ENCODE measurements around the gene CFAP52. TPM values are rescaled to one million over a fixed set of nuclear protein-coding genes. Genes with fewer than 3 reads are reported as not detected.

CFAP52 gene
- total RNA-seq, 1 experiment from 2014 or later, result not detected

DNA sequence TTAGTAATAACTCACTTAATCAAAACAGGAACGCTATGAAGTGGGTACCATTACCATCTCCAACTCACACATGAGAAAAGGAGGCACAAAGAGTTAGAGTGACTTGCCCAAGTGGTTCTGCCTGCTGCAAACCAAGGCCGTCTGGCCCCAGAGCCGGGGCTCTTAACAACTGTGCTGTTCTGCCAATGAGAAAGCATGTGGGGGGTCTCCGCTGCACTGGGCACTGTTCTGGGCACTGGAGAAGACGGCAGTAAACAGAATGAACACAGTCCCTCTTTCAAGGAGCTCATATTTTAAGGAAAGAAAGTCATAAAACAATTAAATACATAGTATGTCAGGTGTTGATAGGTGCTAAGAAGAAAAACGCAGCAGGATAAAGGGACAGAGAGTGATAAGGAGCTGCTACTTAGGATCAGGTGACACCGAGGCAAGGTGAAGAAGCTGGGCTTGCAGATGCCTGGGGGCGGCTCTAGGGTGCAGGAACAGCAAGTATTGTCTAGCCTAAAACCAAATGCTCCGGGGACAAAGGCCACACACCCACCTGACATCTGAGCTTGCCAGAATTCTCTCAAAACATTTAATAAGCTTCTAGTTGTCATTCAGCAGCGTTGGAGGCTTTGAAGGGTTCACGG, 7.4 kb upstream of the CFAP52 start:
- RAD21 ChIA-PET (ENCODE audit: low non-redundant PET in 1 of 2, low total read pairs in 2 of 2, uncharacterized antibody in 2 of 2, unreplicated experiment in 2 of 2), result no interaction called here
- CTCF ChIA-PET, result no interaction called here
- Histone ChIP-seq H3K79me2 (ENCODE audit: insufficient read depth, low read length) (0 out of 2 replicates have a peak, but pooled peaks cover 2% of the 10 kb centered on the region), H2AFZ (ENCODE audit: low read depth, low read length, poor library complexity, severe bottlenecking) (no peak overlapping the region), H3K4me1 (ENCODE audit: control insufficient read depth in 1 of 2, insufficient read depth in 2 of 2, low read length in 2 of 2) (no peaks in the 10 kb centered on the region), H3K4me3 (replicated peaks in 1 of 2; ENCODE audit: low read depth in 1 of 2, low read length in 2 of 2) (no peak overlapping the region), H3K9me3 (ENCODE audit: control insufficient read depth in 1 of 2, insufficient read depth in 1 of 2, low read depth in 1 of 2, low read length in 2 of 2) (no peaks in the 10 kb centered on the region), H3K36me3 (ENCODE audit: control insufficient read depth in 1 of 2, insufficient read depth in 2 of 2, low read length in 2 of 2) (no peaks in the 10 kb centered on the region; a peak in 1 of 4 replicates), H3K27ac (ENCODE audit: low read depth, low read length) (no peak overlapping the region), H3K27me3 (ENCODE audit: insufficient read depth, low read length) (no peaks in the 10 kb centered on the region), H3K9me2 (ENCODE audit: insufficient read depth) (no peaks in the 10 kb centered on the region), H3K4me2 (ENCODE audit: low read length) (no peak overlapping the region), H4K20me1 (ENCODE audit: insufficient read depth) (no peaks in the 10 kb centered on the region), H3K9ac (ENCODE audit: low read length) (no peak overlapping the region)
- ATAC-seq (no peak), DNase-seq (ENCODE audit: low read depth, low spot score) (no peak)
- intact Hi-C loops (cut with micrococcal nuclease), result no loop called here
- TF ChIP-seq TCF7L2 (IDR thresholded peaks at IDR 0.05; ENCODE audit: borderline replicate concordance, extremely low read depth, insufficient read depth, insufficient read length), result no peak
- no peak for TF ChIP-seq RAD21 (IDR thresholded peaks at IDR 0.05; ENCODE audit: low read depth)
- POLR2A ChIA-PET, result no interaction called here
- BruUV-seq (replicated peaks), result no TSS peak

DNA sequence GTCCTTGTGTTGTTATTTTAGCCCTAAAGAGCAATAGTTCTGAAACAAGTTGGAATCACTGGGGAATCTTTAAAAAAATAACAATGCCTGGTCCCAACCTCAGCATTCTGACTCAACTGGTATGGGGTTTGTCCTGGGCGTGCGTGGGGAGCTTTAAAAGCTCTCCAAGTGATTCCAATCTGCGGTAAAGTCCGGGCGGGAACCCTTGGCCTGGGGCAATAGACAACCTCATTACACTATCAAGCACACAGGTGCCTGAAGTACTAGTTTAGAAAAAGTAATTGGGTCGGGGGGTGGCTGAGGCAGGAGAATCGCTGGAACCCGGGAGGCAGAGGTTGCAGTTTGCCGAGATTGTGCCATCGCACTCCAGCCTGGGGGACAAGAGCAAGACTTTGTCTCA, 5.2 kb upstream of the CFAP52 start:
- H3K9ac ChIP-seq (ENCODE audit: low read length), result no peak overlapping the region
- ChIA-PET POLR2A (no interaction called here), CTCF (no interaction called here), RAD21 (ENCODE audit: low non-redundant PET in 1 of 2, low total read pairs in 2 of 2, uncharacterized antibody in 2 of 2, unreplicated experiment in 2 of 2) (no interaction called here)
- no peak overlapping the region for H3K4me3 ChIP-seq (replicated peaks in 1 of 2; ENCODE audit: low read depth in 1 of 2, low read length in 2 of 2)
- H2AFZ ChIP-seq (ENCODE audit: low read depth, low read length, poor library complexity, severe bottlenecking), result no peak overlapping the region
- ATAC-seq (no peak), DNase-seq (ENCODE audit: low read depth, low spot score) (no peak)
- H4K20me1 ChIP-seq (ENCODE audit: insufficient read depth), result no peaks in the 10 kb centered on the region
- H3K9me3 ChIP-seq (ENCODE audit: control insufficient read depth in 1 of 2, insufficient read depth in 1 of 2, low read depth in 1 of 2, low read length in 2 of 2), result no peaks in the 10 kb centered on the region
- H3K27me3 ChIP-seq (ENCODE audit: insufficient read depth, low read length), result no peaks in the 10 kb centered on the region
- intact Hi-C loops (cut with micrococcal nuclease), result no loop called here
- peaks cover 8% of the 10 kb centered on the region; the same call in 1 of the 2 replicates for H3K79me2 ChIP-seq (ENCODE audit: insufficient read depth, low read length)
- peaks cover 2 to 5% of the 10 kb centered on the region in 2 experiments; a peak in 3 of 4 replicates for H3K4me1 ChIP-seq (ENCODE audit: control insufficient read depth in 1 of 2, insufficient read depth in 2 of 2, low read length in 2 of 2)
- no TSS peak for BruUV-seq (replicated peaks)
- H3K9me2 ChIP-seq (ENCODE audit: insufficient read depth), result no peaks in the 10 kb centered on the region
- no peaks in the 10 kb centered on the region; a peak in 1 of 4 replicates for H3K36me3 ChIP-seq (ENCODE audit: control insufficient read depth in 1 of 2, insufficient read depth in 2 of 2, low read length in 2 of 2)
- no peak overlapping the region for H3K27ac ChIP-seq (ENCODE audit: low read depth, low read length)
- no peak overlapping the region for H3K4me2 ChIP-seq (ENCODE audit: low read length)
- TF ChIP-seq TCF7L2 (IDR thresholded peaks at IDR 0.05; ENCODE audit: borderline replicate concordance, extremely low read depth, insufficient read depth, insufficient read length), result no peak
- no peak for TF ChIP-seq CBX3 (IDR thresholded peaks at IDR 0.05; ENCODE audit: low read depth)
- TF ChIP-seq, protein P1, sequence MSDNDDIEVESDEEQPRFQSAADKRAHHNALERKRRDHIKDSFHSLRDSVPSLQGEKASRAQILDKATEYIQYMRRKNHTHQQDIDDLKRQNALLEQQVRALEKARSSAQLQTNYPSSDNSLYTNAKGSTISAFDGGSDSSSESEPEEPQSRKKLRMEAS (IDR thresholded peaks at IDR 0.05), result no peak
- TF ChIP-seq EGR1 (IDR thresholded peaks at IDR 0.05; ENCODE audit: low read depth), result no peak
- TF ChIP-seq, protein P2, sequence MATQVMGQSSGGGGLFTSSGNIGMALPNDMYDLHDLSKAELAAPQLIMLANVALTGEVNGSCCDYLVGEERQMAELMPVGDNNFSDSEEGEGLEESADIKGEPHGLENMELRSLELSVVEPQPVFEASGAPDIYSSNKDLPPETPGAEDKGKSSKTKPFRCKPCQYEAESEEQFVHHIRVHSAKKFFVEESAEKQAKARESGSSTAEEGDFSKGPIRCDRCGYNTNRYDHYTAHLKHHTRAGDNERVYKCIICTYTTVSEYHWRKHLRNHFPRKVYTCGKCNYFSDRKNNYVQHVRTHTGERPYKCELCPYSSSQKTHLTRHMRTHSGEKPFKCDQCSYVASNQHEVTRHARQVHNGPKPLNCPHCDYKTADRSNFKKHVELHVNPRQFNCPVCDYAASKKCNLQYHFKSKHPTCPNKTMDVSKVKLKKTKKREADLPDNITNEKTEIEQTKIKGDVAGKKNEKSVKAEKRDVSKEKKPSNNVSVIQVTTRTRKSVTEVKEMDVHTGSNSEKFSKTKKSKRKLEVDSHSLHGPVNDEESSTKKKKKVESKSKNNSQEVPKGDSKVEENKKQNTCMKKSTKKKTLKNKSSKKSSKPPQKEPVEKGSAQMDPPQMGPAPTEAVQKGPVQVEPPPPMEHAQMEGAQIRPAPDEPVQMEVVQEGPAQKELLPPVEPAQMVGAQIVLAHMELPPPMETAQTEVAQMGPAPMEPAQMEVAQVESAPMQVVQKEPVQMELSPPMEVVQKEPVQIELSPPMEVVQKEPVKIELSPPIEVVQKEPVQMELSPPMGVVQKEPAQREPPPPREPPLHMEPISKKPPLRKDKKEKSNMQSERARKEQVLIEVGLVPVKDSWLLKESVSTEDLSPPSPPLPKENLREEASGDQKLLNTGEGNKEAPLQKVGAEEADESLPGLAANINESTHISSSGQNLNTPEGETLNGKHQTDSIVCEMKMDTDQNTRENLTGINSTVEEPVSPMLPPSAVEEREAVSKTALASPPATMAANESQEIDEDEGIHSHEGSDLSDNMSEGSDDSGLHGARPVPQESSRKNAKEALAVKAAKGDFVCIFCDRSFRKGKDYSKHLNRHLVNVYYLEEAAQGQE (IDR thresholded peaks at IDR 0.05; ENCODE audit: low read depth), result no peak
- no peak for TF ChIP-seq YY1 (IDR thresholded peaks at IDR 0.05; ENCODE audit: extremely low read depth, insufficient replicate concordance, low read depth, low read length)
- TF ChIP-seq ZNF274 (IDR thresholded peaks at IDR 0.05; ENCODE audit: low read depth, low read length), result no peak
- TF ChIP-seq, protein P3, sequence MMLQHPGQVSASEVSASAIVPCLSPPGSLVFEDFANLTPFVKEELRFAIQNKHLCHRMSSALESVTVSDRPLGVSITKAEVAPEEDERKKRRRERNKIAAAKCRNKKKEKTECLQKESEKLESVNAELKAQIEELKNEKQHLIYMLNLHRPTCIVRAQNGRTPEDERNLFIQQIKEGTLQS (IDR thresholded peaks at IDR 0.05), result no peak
- TF ChIP-seq RAD21 (IDR thresholded peaks at IDR 0.05; ENCODE audit: low read depth), result no peak
- no peak for TF ChIP-seq EZH2 (IDR thresholded peaks at IDR 0.05)
- TF ChIP-seq SIN3A (IDR thresholded peaks at IDR 0.05; ENCODE audit: low read depth), result no peak
- TF ChIP-seq ZFX (IDR thresholded peaks at IDR 0.05), result no peak
- TF ChIP-seq ELF1 (IDR thresholded peaks at IDR 0.05; ENCODE audit: borderline replicate concordance, low read depth), result no peak
- no peak for TF ChIP-seq POLR2A (IDR thresholded peaks at IDR 0.05; ENCODE audit: borderline replicate concordance, extremely low read depth, insufficient read depth, insufficient read length)
- no peak for TF ChIP-seq JUND (IDR thresholded peaks at IDR 0.05)
